ENCODE results near the gene ADPRHL1.
"Not testable (repeated sequence)": the region's sequence is repeated elsewhere in the genome, so short reads cannot be mapped to it uniquely, and the experiment has no call there.

DNA sequence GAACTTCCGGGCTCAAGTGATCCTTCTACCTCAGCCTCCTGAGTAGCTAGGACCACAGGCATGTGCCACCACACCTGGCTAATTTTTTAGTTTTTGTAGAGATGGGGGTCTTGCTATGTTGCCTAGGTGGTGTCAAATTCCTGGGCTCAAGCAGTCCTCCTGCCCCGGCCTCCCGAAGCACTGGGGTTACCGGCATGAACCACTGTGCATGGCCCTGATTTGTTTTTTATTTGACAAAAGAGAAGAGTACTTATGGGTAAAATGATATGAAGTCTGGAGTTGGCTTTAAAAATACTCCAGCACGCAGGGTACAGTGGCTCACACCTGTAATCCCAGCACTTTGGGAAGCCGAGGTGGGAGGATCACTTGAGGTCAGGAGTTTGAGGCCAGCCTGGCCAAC lies 84.9 kb downstream of the ADPRHL1 start:
- TF ChIP-seq, protein P1, sequence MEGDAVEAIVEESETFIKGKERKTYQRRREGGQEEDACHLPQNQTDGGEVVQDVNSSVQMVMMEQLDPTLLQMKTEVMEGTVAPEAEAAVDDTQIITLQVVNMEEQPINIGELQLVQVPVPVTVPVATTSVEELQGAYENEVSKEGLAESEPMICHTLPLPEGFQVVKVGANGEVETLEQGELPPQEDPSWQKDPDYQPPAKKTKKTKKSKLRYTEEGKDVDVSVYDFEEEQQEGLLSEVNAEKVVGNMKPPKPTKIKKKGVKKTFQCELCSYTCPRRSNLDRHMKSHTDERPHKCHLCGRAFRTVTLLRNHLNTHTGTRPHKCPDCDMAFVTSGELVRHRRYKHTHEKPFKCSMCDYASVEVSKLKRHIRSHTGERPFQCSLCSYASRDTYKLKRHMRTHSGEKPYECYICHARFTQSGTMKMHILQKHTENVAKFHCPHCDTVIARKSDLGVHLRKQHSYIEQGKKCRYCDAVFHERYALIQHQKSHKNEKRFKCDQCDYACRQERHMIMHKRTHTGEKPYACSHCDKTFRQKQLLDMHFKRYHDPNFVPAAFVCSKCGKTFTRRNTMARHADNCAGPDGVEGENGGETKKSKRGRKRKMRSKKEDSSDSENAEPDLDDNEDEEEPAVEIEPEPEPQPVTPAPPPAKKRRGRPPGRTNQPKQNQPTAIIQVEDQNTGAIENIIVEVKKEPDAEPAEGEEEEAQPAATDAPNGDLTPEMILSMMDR (IDR thresholded peaks at IDR 0.05), result not testable (repeated sequence)
- not testable (repeated sequence) for TF ChIP-seq POLR2A, EP300 (IDR thresholded peaks at IDR 0.05)

Data from tibial nerve (tissue), 4 donors.